Osteoblast (primary cell): Measurements from ENCODE around the gene MTMR12. TPM values are rescaled to one million over a fixed set of nuclear protein-coding genes. Genes with fewer than 3 reads are reported as not detected.

Experiments
- DNase-seq: peaks from one replicate; pipeline ENCODE4 v3.0.0; 2011; ENCODE audit warnings: low spot score, mixed read lengths; ENCODE audit not compliant: insufficient read length; ENCODE audit errors: missing footprints
- H2AFZ ChIP-seq: 2 replicates; pipeline ENCODE4 v1.6.0; 2011; ENCODE audit warnings: mild to moderate bottlenecking, low read length
- H3K27ac ChIP-seq: 2 replicates; pipeline ENCODE4 v1.5.1; 2011; ENCODE audit warnings: mild to moderate bottlenecking, low read depth, low read length, moderate library complexity
- H3K27me3 ChIP-seq: 2 replicates; pipeline ENCODE4 v1.6.0; 2012; ENCODE audit warnings: mild to moderate bottlenecking, control low read depth, inconsistent platforms, low read length, moderate library complexity; ENCODE audit not compliant: insufficient read depth
- H3K36me3 ChIP-seq: 2 replicates; pipeline ENCODE4 v1.5.1; 2011; ENCODE audit warnings: mild to moderate bottlenecking, low read length, control low read depth, moderate library complexity; ENCODE audit not compliant: insufficient read depth
- H3K4me1 ChIP-seq: 2 replicates; pipeline ENCODE4 v1.5.1; 2011; ENCODE audit warnings: mild to moderate bottlenecking, low read length, control low read depth, moderate library complexity; ENCODE audit not compliant: insufficient read depth
- H3K4me2 ChIP-seq: 2 replicates; pipeline ENCODE4 v1.6.0; 2011; ENCODE audit warnings: mild to moderate bottlenecking, low read length; ENCODE audit not compliant: insufficient read depth
- H3K4me3 ChIP-seq: fragments of 200-600 bp; sonication (generic); 3 replicates; pipeline ENCODE4 v1.5.1; 2012; ENCODE audit warnings: mild to moderate bottlenecking, low read length, inconsistent platforms; ENCODE audit not compliant: insufficient read depth
- H3K79me2 ChIP-seq: 2 replicates; pipeline ENCODE4 v1.6.0; 2012; ENCODE audit warnings: mild to moderate bottlenecking, low read length, control low read depth, inconsistent platforms; ENCODE audit not compliant: insufficient read depth
- H3K9me3 ChIP-seq: 2 replicates; pipeline ENCODE4 v1.5.1; 2011; ENCODE audit warnings: low read depth, low read length, control low read depth
- H4K20me1 ChIP-seq: 2 replicates; pipeline ENCODE4 v1.6.0; 2012; ENCODE audit warnings: mild to moderate bottlenecking, low read length, control low read depth; ENCODE audit not compliant: insufficient read depth
- total RNA-seq: library from RNA; depleted of rRNA; stranded (reverse); fragments of >200 nt; gene quantifications from 2 replicates; pipeline ENCODE4 v1.2.3, GENCODE V29; 2012
- TF ChIP-seq, protein P1 (sequence below): IDR thresholded peaks from 2 replicates; pipeline ENCODE4 v1.5.1; 2011; ENCODE audit warnings: mild to moderate bottlenecking, low read depth, low read length, moderate library complexity; ENCODE audit errors: extremely low read depth

Gene MTMR12
- total RNA-seq, 1 donor: 20.6 TPM

- Histone ChIP-seq H3K27me3 (no peaks in the 10 kb centered on the region), H3K36me3 (peaks cover 42% of the 10 kb centered on the region), H3K4me2 (no peak overlapping the region), H2AFZ (no peak overlapping the region), H3K27ac (no peak overlapping the region), H3K9me3 (no peaks in the 10 kb centered on the region), H3K4me1 (no peaks in the 10 kb centered on the region), H4K20me1 (no peaks in the 10 kb centered on the region), H3K4me3 (no peak overlapping the region), H3K79me2 (no peaks in the 10 kb centered on the region)
- DNase-seq: no peak
- TF ChIP-seq, protein P1, sequence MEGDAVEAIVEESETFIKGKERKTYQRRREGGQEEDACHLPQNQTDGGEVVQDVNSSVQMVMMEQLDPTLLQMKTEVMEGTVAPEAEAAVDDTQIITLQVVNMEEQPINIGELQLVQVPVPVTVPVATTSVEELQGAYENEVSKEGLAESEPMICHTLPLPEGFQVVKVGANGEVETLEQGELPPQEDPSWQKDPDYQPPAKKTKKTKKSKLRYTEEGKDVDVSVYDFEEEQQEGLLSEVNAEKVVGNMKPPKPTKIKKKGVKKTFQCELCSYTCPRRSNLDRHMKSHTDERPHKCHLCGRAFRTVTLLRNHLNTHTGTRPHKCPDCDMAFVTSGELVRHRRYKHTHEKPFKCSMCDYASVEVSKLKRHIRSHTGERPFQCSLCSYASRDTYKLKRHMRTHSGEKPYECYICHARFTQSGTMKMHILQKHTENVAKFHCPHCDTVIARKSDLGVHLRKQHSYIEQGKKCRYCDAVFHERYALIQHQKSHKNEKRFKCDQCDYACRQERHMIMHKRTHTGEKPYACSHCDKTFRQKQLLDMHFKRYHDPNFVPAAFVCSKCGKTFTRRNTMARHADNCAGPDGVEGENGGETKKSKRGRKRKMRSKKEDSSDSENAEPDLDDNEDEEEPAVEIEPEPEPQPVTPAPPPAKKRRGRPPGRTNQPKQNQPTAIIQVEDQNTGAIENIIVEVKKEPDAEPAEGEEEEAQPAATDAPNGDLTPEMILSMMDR: no peak
These were observed 71.5 kb downstream of the MTMR12 start for GRCh38 chr5:32241034-32241783.

DNA sequence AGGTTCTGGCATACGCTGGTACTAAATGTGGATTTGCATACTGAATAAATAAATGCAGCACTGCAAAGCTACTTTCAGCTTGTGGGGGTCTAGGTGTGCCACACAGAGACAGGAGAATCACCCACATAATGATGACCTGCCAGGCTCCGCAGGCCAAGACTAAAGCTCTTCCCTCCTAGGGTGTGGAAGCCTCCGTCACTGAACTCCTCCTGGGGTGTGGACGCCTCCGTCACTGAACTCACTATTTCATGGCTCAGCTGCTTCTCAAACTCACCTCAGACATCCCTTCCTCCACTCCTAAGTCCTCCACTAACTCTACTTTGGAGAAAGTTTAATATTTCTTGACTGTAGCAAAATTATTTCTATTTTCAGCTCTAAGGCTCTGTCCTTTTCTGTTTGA is 73.4 kb downstream of the MTMR12 start:
- H3K27ac ChIP-seq: no peak overlapping the region
- no peak overlapping the region for H2AFZ ChIP-seq
- DNase-seq: no peak
- peaks cover 36% of the 10 kb centered on the region for H3K36me3 ChIP-seq
- no peak overlapping the region for H3K4me2 ChIP-seq
- peaks cover 5% of the 10 kb centered on the region for H3K4me1 ChIP-seq
- no peak overlapping the region for H3K4me3 ChIP-seq
- no peaks in the 10 kb centered on the region for H3K27me3 ChIP-seq
- H3K79me2 ChIP-seq: no peaks in the 10 kb centered on the region
- TF ChIP-seq, protein P1: no peak
- H4K20me1 ChIP-seq: no peaks in the 10 kb centered on the region
- no peaks in the 10 kb centered on the region for H3K9me3 ChIP-seq

DNA sequence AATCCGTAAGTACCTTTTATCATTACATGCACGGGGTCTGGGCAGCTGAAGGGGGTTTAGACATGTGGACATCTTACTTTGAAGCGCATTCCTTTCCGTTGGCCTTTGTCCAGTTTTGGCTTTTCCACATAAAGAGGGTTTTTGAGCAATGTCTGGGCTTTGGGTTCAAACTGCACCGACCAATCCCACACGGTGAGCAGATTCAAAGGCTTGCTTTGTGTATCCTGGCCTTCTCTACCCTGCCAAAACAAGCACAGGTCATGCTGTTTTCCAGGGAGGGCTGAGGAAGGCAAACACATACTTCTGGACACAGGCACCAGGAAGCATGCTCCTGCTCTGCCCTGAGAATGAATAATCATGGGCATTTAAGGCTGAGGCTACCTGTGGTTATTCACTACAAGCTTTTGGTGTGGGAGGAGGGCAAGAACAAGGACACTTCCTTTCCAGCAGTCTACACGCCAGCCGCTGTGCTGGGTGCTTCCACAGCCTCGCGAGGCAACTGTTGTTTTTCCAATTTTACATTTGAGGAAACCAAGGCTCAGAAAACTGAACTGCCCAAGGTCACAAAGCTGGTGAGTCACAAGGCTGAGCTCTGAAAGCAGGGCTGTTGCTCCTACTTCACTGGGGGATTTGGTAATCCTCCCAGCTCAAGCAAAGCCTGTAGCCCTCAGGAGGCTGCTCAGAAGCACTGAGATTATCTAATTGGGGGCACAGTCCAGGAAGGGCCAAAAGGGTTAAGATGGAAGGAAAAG is 78.9 kb downstream of the MTMR12 start:
- DNase-seq: peak; percentile 82
- H3K27ac ChIP-seq: peak overlapping the region; percentile 60
- TF ChIP-seq, protein P1: no peak

GRCh38 chr5:32233220-32233695 is 79.5 kb downstream of the MTMR12 start:
- no peaks in the 10 kb centered on the region for H3K79me2 ChIP-seq
- H3K9me3 ChIP-seq: no peaks in the 10 kb centered on the region
- H4K20me1 ChIP-seq: peaks cover 6% of the 10 kb centered on the region
- DNase-seq: no peak
- TF ChIP-seq, protein P1: no peak
- no peak overlapping the region for H3K4me2 ChIP-seq
- H3K4me1 ChIP-seq: peaks cover 22% of the 10 kb centered on the region
- no peaks in the 10 kb centered on the region for H3K27me3 ChIP-seq
- H3K4me3 ChIP-seq: no peak overlapping the region
- peak overlapping the region; percentile 60 for H3K27ac ChIP-seq
- H2AFZ ChIP-seq: no peak overlapping the region
- peaks cover 17% of the 10 kb centered on the region for H3K36me3 ChIP-seq

More for the DNA sequence above, 78.9 kb downstream of the MTMR12 start:
- Histone ChIP-seq H3K4me1 (peaks cover 22% of the 10 kb centered on the region), H3K27me3 (no peaks in the 10 kb centered on the region), H4K20me1 (peaks cover 6% of the 10 kb centered on the region), H2AFZ (no peak overlapping the region), H3K4me3 (no peak overlapping the region), H3K36me3 (peaks cover 14% of the 10 kb centered on the region), H3K79me2 (no peaks in the 10 kb centered on the region), H3K9me3 (no peaks in the 10 kb centered on the region), H3K4me2 (peak overlapping the region; percentile 18)
